Urothelium cell line (cell line): ENCODE measurements around the gene SLFN5.
"Not testable (repeated sequence)": the region's sequence is repeated elsewhere in the genome, so short reads cannot be mapped to it uniquely, and the experiment has no call there.

Experiments used
- DNase-seq: peaks from one replicate; pipeline ENCODE4 v3.0.0; 2011; ENCODE audit warnings: low spot score, mixed read lengths
- FAIRE-seq: peaks from 2 replicates; lab custom pipeline; 2011; peaks lifted over from hg19 to GRCh38; lab: Jason Lieb, UNC

The SLFN5 gene

DNA sequence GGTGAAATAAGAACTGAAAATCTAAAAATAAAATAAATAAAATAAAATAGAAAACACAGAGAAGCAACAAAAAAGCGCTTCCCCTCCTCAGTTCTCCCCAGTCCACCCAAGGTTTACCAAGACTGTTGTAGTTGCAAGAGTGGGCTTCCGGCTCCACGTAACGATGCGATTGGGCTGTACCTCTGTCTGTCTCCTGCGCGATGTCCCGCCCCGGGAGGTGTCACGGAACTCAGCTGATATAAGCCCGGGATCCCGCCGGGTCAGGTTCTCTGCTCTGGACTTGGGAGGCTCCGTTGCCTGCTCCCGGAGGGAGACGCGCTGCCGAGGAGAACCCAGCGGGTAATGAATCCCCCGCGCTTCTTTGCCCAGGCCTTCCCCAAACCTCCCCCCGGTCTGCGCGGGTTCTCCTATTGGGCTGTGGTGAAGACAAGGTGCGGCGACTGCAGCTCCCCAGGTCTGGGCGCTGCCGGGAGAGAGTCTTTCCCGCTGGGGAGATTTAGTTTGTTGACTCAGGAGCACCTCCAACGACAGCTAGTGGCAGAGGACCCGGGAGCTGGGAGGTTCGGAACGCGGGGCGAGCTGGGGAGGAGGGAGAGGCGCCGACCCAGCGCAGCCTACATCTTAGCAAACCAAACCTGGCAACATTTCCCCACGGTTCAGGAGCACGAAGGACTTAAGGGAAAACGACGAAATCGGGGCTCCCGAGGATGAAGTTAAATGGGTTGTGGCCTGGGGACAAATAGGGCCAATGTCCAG, at the start of gene SLFN5:
Gene SLFN5 (plus strand): TSS at position 268 of the 756 bp plus-strand sequence. CDS start 15,619 bp downstream, outside the sequence.
- DNase-seq (peak; percentile 93), FAIRE-seq (peak; percentile 63)

GRCh38 chr17:35194001-35194400, 48.9 kb upstream of the SLFN5 start, which contains the start of gene SLC35G3:
SLC35G3 (minus strand) TSS chr17:35194393; CDS start chr17:35194307, 86 bp downstream.
- FAIRE-seq, DNase-seq: not testable (repeated sequence)

DNA sequence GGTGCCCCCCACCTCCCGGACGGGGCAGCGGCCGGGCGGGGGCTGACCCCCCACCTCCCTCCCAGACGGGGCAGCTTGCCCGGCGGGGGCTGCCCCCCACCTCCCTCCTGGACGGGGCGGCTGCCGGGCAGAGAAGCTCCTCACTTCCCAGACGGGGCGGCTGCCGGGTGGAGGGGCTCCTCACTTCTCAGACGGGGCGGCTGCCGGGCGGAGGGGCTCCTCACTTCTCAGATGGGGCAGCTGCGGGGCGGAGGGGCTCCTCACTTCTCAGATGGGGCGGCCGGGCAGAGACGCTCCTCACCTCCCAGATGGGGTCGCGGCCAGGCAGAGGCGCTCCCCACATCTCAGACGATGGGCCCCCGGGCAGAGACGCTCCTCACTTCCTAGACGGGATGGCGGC, 47.8 kb upstream of the SLFN5 start:
- DNase-seq, FAIRE-seq: not testable (repeated sequence)

- DNase-seq, FAIRE-seq: not testable (repeated sequence)
Measured at GRCh38 chr17:35202582-35202981, 40.3 kb upstream of the SLFN5 start.

DNA sequence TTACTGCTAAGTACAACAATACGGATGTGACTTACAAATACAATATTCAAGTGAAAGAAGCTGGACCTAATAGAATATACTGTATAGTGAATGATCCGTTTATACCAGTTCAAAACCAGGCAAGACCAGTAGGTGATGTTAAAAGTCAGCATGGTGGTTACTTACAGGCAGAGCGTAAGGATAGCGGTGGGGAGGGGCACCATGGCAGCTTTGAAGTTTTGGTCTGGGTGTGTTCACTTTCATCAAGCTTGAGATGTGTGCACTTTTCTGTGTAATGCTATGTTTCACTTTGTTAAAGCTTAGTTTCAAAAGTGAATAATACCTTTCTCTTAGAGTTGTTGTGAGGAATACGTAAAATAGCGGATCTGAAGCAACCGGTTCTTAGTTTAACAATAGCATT, 32.1 kb upstream of the SLFN5 start:
- FAIRE-seq (no peak), DNase-seq (no peak)

- DNase-seq: no peak
- FAIRE-seq: no peak
Measured at GRCh38 chr17:35212668-35213067, 30.2 kb upstream of the SLFN5 start.

- DNase-seq (no peak), FAIRE-seq (no peak)
Measured at GRCh38 chr17:35213412-35213940, 29.4 kb upstream of the SLFN5 start.

DNA sequence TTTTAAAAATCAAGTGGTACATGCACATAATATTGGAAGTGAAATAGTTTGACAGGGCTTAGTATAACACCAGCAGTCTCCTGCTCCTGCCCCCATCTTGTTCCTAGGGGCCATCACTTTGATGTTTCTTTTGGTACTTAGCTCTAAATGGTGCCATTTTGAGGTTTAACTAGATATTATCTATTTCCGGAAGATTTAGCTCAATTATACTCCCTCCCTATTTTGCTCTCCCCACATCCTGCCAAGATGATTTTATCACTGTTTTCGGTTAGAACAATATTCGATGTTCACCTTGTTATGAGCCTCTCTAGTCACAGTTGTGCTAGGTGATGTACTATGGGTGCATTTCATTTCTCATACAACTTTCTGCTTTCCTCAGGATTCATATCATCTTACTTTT, 28.7 kb upstream of the SLFN5 start:
- no peak for FAIRE-seq
- no peak for DNase-seq

- no peak for DNase-seq
- FAIRE-seq: peak; percentile 5
Measured at GRCh38 chr17:35214631-35215273, 28.1 kb upstream of the SLFN5 start.

DNA sequence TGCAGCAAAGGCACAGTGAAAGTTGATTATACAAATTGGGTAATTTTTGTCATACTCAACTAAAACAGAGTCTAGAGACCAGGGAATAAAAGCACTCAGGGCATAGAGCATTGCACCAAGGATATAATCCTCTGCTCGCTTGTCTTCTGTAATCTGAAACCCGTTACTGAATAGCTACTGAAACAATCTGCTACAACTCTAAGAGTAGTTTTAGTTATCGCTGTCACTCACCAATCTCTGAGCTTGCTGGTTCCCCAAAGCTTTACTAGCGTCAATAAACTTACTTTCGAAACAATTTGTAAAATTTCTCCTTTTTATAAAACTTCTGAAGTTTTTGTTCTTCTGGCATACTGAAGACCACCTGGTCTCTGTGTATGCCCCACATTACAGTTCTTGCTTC, 25.8 kb upstream of the SLFN5 start:
- no peak for FAIRE-seq
- DNase-seq: no peak

DNA sequence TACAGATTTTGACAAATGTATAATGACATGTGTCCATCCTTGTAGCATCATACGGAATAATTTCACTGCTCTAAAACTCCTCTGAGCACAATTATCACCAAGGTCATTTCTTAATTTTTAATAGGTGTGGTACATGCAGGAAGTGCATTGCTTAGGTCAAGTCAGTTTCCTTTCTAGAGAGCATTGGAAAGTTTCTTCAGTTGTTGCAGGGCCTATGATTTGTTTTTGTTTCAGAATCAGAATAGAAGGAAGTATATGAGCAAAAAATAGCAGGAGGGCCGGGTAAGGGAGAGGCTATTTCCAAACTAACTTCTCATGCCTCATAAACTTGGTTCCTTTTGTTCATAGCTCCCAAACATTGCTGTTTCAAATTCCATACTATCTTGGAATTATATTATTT, 24.0 kb upstream of the SLFN5 start:
- no peak for DNase-seq
- FAIRE-seq: no peak

- FAIRE-seq (no peak), DNase-seq (no peak)
Measured at GRCh38 chr17:35222452-35222851, 20.4 kb upstream of the SLFN5 start.

GRCh38 chr17:35224436-35224835, 18.4 kb upstream of the SLFN5 start:
- no peak for FAIRE-seq
- DNase-seq: no peak

DNA sequence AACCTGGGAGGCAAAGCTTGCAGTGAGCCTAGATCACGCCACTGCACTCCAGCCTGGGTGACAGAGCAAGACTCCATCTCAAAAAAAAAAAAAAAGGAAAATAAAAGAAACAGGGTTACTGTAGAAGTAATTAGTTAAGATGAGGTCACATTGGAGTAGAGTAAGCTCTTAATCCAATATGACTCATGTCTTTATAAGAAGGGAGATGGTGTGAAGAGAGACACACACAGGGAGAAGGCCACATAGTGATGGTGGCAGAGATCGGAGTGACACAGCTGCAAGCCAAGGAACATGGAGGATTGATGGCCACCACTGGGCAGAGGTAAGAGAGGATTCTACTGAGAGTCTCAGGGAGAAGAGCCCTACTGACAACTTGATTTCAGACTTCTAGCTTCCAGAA, 15.3 kb upstream of the SLFN5 start:
- DNase-seq (no peak), FAIRE-seq (no peak)

GRCh38 chr17:35229638-35230037, 13.2 kb upstream of the SLFN5 start:
- no peak for FAIRE-seq

DNA sequence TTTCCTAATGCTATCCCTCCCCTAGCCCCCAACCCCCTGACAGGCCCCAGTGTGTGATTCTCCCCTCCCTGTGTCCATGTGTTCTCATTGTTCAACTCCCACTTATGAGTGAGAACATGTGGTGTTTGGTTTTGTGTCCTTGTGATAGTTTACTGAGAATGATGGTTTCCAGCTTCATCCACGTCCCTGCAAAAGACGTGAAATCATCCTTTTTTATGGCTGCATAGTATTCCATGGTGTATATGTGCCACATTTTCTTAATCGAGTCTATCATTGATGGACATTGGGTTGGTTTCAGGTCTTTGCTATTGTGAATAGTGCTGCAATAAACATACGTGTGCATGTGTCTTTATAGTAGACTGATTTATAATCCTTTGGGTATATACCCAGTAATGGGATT, 8.6 kb upstream of the SLFN5 start:
- not testable (repeated sequence) for FAIRE-seq, DNase-seq

More at GRCh38 chr17:35229638-35230037, 13.2 kb upstream of the SLFN5 start:
- DNase-seq: no peak

DNA sequence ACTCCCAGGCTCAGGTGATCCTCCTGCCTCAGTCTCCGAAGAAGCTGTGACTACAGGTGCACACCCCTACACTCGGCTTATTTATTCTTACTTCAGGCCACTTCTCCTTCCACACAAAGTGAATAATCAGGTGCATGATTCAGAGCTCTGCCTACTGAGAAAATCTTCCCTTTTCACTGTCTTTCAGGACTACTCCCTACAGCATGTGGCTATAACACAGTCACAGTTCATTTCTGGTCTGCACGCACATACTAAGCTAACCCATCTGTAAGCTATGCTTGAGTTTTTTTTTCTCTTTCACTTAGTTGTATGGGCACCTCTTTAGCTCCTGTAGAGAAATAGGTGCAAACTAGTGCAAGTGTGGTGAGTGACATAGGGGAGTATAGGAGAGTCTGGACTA, 7.6 kb upstream of the SLFN5 start:
- no peak for FAIRE-seq
- no peak for DNase-seq

DNA sequence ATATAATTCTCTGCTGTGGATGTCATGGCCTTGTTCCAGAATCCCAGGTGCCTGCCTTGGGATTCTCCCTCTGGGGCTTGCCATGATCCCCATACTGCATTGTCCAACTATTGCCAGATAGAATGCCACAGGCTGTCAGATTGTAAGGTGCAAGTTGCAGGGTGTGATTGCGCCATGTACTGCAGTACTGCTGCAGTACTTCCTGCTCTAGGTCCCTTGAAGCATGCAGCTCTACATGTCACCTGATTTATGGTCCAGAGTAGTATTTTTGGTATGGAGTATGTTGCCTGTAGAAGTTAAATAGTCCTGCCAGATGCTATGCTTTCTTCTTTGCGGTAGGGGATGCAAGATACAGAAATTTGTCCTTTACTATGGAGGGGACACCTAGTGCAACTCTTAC, 7.0 kb upstream of the SLFN5 start:
- DNase-seq: no peak
- FAIRE-seq: no peak

- no peak for FAIRE-seq
- DNase-seq: no peak
Measured at GRCh38 chr17:35236821-35237220, 6.1 kb upstream of the SLFN5 start.

DNA sequence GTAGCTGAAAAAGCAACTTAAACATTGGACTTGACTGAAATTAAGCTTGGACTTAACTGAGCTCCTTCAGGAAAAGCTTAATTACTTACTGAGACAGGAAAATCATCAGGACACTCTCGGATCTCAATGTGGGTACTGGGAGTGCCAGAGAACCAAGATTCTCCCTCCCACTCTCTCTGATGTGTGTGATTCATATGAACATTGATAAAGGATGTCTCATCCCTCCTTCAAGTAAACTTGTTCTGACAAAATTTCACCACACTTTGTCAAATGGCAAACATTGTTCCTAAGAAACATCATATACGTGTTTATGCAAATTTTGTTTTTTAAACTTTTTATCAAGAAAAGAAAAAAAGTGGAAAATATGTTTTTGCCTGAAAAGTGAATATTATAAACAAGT, 4.1 kb upstream of the SLFN5 start:
- DNase-seq: peak; percentile 25
- no peak for FAIRE-seq

GRCh38 chr17:35239823-35240222, 3.0 kb upstream of the SLFN5 start:
- DNase-seq (no peak), FAIRE-seq (no peak)

- no peak for FAIRE-seq
Measured at GRCh38 chr17:35240861-35241260, 2.0 kb upstream of the SLFN5 start.

More at GRCh38 chr17:35240861-35241260, 2.0 kb upstream of the SLFN5 start:
- DNase-seq: no peak
